HEK293 (cell line): ENCODE measurements around the gene DEUP1.

Experiments used
- CTCF ChIA-PET: fragments of 350-600 bp; formaldehyde crosslinking; extraction: SDS; loops from one replicate; lab custom pipeline; 2021; ENCODE audit warnings: antibody characterized with exemption; lab: Yijun Ruan, JAX
- POLR2A ChIA-PET: fragments of 300-600 bp; formaldehyde crosslinking; extraction: SDS; loops from one replicate; lab custom pipeline; 2020; ENCODE audit warnings: antibody characterized with exemption, inconsistent platforms; lab: Yijun Ruan, JAX
- H3K27ac ChIP-seq: fragments of 200-500 bp; sonication (Bioruptor generic); 2 replicates; pipeline ENCODE4 v1.5.1; 2014; ENCODE audit warnings: low read depth, low read length, control low read depth, inconsistent platforms; ENCODE audit errors: extremely low read depth
- H3K36me3 ChIP-seq, 2 experiments: fragments of 200-500 bp in 1 of 2; sonication (Bioruptor generic) in 1 of 2; 1 replicate in 1 of 2; 2 replicates in 1 of 2; pipeline ENCODE4 v1.5.1; 2014 to 2017; ENCODE audit warnings: inconsistent platforms in 2 of 2, low read length in 2 of 2; ENCODE audit not compliant: control insufficient read depth in 2 of 2, insufficient read depth in 1 of 2
- H3K4me1 ChIP-seq: fragments of 200-500 bp; sonication (Bioruptor generic); 2 replicates; pipeline ENCODE4 v1.5.1; 2014; ENCODE audit warnings: mild to moderate bottlenecking, low read length, inconsistent platforms; ENCODE audit not compliant: control insufficient read depth, insufficient read depth
- H3K4me3 ChIP-seq: 2 replicates; pipeline ENCODE4 v1.5.1; 2011; ENCODE audit warnings: low read depth, mild to moderate bottlenecking, control low read depth, low read length, moderate library complexity
- H3K9me3 ChIP-seq: fragments of 200-500 bp; sonication (Bioruptor generic); 2 replicates; pipeline ENCODE4 v1.5.1; 2014; ENCODE audit warnings: low read depth, low read length, inconsistent platforms; ENCODE audit not compliant: control insufficient read depth, insufficient read depth
- BCL11A ChIP-seq: fragments of 450-650 bp; formaldehyde crosslinking; IDR thresholded peaks from 2 replicates; pipeline ENCODE4 v1.5.1; 2016; ENCODE audit warnings: low read depth, missing biosample characterization, missing genetic modification characterization
- EGR2 ChIP-seq: fragments of 450-650 bp; formaldehyde crosslinking; IDR thresholded peaks from 2 replicates; pipeline ENCODE4 v1.5.1; 2016; ENCODE audit warnings: low read depth, missing biosample characterization, missing genetic modification characterization
- GFI1B ChIP-seq: fragments of 450-650 bp; formaldehyde crosslinking; IDR thresholded peaks from 2 replicates; pipeline ENCODE4 v1.5.1; 2016; ENCODE audit warnings: missing biosample characterization, missing genetic modification characterization
- KLF16 ChIP-seq: fragments of 450-650 bp; formaldehyde crosslinking; IDR thresholded peaks from 2 replicates; pipeline ENCODE4 v1.5.1; 2017; ENCODE audit warnings: missing biosample characterization, missing genetic modification characterization
- MYNN ChIP-seq: fragments of 450-650 bp; formaldehyde crosslinking; IDR thresholded peaks from 2 replicates; pipeline ENCODE4 v1.5.1; 2016; ENCODE audit warnings: missing biosample characterization, missing genetic modification characterization, borderline replicate concordance
- SCRT2 ChIP-seq: fragments of 450-650 bp; formaldehyde crosslinking; IDR thresholded peaks from 2 replicates; pipeline ENCODE4 v1.5.1; 2016; ENCODE audit warnings: missing biosample characterization, missing genetic modification characterization
- SETDB1 ChIP-seq: IDR thresholded peaks from one replicate; pipeline ENCODE4 v1.6.1; 2017; ENCODE audit warnings: mild to moderate bottlenecking, low read length, moderate library complexity, mixed read lengths; ENCODE audit not compliant: insufficient read length
- SP3 ChIP-seq: fragments of 450-650 bp; formaldehyde crosslinking; IDR thresholded peaks from 2 replicates; pipeline ENCODE4 v1.5.1; 2016; ENCODE audit warnings: missing biosample characterization, missing genetic modification characterization
- TCF7L2 ChIP-seq: IDR thresholded peaks from 2 replicates; pipeline ENCODE4 v1.6.1; 2011; ENCODE audit warnings: low read depth, mild to moderate bottlenecking, inconsistent platforms, low read length, moderate library complexity, borderline replicate concordance
- ZIC2 ChIP-seq: fragments of 450-650 bp; formaldehyde crosslinking; IDR thresholded peaks from 2 replicates; pipeline ENCODE4 v1.5.1; 2016; ENCODE audit warnings: missing biosample characterization, missing genetic modification characterization
- ZNF223 ChIP-seq: fragments of 450-650 bp; formaldehyde crosslinking; IDR thresholded peaks from 2 replicates; pipeline ENCODE4 v1.5.1; 2016; ENCODE audit warnings: missing biosample characterization, missing genetic modification characterization
- ZNF302 ChIP-seq: fragments of 450-650 bp; formaldehyde crosslinking; IDR thresholded peaks from 2 replicates; pipeline ENCODE4 v1.5.1; 2016; ENCODE audit warnings: missing biosample characterization, missing genetic modification characterization, low read depth
- ZNF341 ChIP-seq: fragments of 450-650 bp; formaldehyde crosslinking; IDR thresholded peaks from 2 replicates; pipeline ENCODE4; 2016; ENCODE audit warnings: low read depth, missing biosample characterization, missing genetic modification characterization
- ZNF366 ChIP-seq: fragments of 450-650 bp; formaldehyde crosslinking; conservative IDR thresholded peaks from 2 replicates; pipeline ENCODE4 v1.5.1; 2016; ENCODE audit warnings: missing biosample characterization, missing genetic modification characterization
- ZNF423 ChIP-seq: fragments of 450-650 bp; formaldehyde crosslinking; IDR thresholded peaks from 2 replicates; pipeline ENCODE4 v1.5.1; 2016; ENCODE audit warnings: missing biosample characterization, missing genetic modification characterization
- ZNF473 ChIP-seq: fragments of 450-650 bp; formaldehyde crosslinking; IDR thresholded peaks from 2 replicates; pipeline ENCODE4 v1.5.1; 2017; ENCODE audit warnings: missing biosample characterization, missing genetic modification characterization
- ZNF548 ChIP-seq: fragments of 450-650 bp; formaldehyde crosslinking; IDR thresholded peaks from 2 replicates; pipeline ENCODE4 v1.5.1; 2016; ENCODE audit warnings: missing biosample characterization, missing genetic modification characterization
- ZNF558 ChIP-seq: fragments of 450-650 bp; formaldehyde crosslinking; IDR thresholded peaks from 2 replicates; pipeline ENCODE4 v1.5.1; 2016; ENCODE audit warnings: missing biosample characterization, missing genetic modification characterization
- ZNF600 ChIP-seq: fragments of 450-650 bp; formaldehyde crosslinking; IDR thresholded peaks from 2 replicates; pipeline ENCODE4 v1.5.1; 2016; ENCODE audit warnings: missing biosample characterization, missing genetic modification characterization
- ZNF610 ChIP-seq: fragments of 450-650 bp; formaldehyde crosslinking; IDR thresholded peaks from 2 replicates; pipeline ENCODE4 v1.5.1; 2016; ENCODE audit warnings: missing biosample characterization, missing genetic modification characterization, borderline replicate concordance
- ZNF623 ChIP-seq: fragments of 450-650 bp; formaldehyde crosslinking; IDR thresholded peaks from 2 replicates; pipeline ENCODE4 v1.5.1; 2016; ENCODE audit warnings: missing biosample characterization, missing genetic modification characterization
- ZNF677 ChIP-seq: fragments of 450-650 bp; IDR thresholded peaks from 2 replicates; pipeline ENCODE4 v1.5.0; 2018; ENCODE audit warnings: missing biosample characterization, mild to moderate bottlenecking, missing genetic modification characterization, moderate library complexity
- ZNF76 ChIP-seq: fragments of 450-650 bp; formaldehyde crosslinking; IDR thresholded peaks from 2 replicates; pipeline ENCODE4; 2016; ENCODE audit warnings: low read depth, missing biosample characterization, missing genetic modification characterization, borderline replicate concordance
- ZNF768 ChIP-seq: fragments of 450-650 bp; formaldehyde crosslinking; IDR thresholded peaks from 2 replicates; pipeline ENCODE4 v1.5.1; 2018; ENCODE audit warnings: missing biosample characterization, mild to moderate bottlenecking, missing genetic modification characterization
- ZSCAN30 ChIP-seq: fragments of 450-650 bp; IDR thresholded peaks from 2 replicates; pipeline ENCODE4 v1.5.1; 2018; ENCODE audit warnings: missing biosample characterization, mild to moderate bottlenecking, missing genetic modification characterization, moderate library complexity
- TF ChIP-seq, protein P1 (sequence below): fragments of 450-650 bp; formaldehyde crosslinking; IDR thresholded peaks from 2 replicates; pipeline ENCODE4 v1.5.1; 2017; ENCODE audit warnings: missing biosample characterization, missing genetic modification characterization
- TF ChIP-seq, protein P2 (sequence below): fragments of 450-650 bp; formaldehyde crosslinking; conservative IDR thresholded peaks from 2 replicates; pipeline ENCODE4 v1.5.1; 2016; ENCODE audit warnings: low read depth, missing biosample characterization, missing genetic modification characterization
- TF ChIP-seq, protein P3 (sequence below): fragments of 450-650 bp; formaldehyde crosslinking; IDR thresholded peaks from 2 replicates; pipeline ENCODE4 v1.5.1; 2016; ENCODE audit warnings: missing biosample characterization, missing genetic modification characterization
- TF ChIP-seq, protein P4 (sequence below): fragments of 450-650 bp; formaldehyde crosslinking; IDR thresholded peaks from 2 replicates; pipeline ENCODE4 v1.5.1; 2016; ENCODE audit warnings: missing biosample characterization, missing genetic modification characterization

DEUP1 gene

DNA sequence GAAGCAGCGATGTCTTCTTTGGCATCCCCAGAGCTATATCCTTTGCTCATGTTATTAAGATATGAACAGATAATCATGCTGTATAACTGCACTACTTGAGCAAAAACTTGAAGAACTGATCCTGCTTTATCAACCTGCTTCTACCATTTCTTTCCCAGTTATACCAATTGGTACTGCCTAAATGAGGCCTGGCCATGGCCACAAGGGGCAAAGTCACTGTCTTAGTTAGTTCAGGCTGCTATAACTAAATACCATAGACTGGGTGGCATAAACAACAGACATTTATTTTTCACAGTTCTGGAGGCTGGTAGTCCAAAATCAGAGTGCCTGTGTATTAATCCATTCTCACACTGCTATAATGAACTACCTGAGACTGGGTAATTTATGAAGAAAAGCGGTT lies 37.5 kb downstream of the DEUP1 start:
- no peaks in the 10 kb centered on the region for H3K36me3 ChIP-seq
- TF ChIP-seq, protein P1, sequence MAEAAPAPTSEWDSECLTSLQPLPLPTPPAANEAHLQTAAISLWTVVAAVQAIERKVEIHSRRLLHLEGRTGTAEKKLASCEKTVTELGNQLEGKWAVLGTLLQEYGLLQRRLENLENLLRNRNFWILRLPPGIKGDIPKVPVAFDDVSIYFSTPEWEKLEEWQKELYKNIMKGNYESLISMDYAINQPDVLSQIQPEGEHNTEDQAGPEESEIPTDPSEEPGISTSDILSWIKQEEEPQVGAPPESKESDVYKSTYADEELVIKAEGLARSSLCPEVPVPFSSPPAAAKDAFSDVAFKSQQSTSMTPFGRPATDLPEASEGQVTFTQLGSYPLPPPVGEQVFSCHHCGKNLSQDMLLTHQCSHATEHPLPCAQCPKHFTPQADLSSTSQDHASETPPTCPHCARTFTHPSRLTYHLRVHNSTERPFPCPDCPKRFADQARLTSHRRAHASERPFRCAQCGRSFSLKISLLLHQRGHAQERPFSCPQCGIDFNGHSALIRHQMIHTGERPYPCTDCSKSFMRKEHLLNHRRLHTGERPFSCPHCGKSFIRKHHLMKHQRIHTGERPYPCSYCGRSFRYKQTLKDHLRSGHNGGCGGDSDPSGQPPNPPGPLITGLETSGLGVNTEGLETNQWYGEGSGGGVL (tag by site-specific recombination) = no peak
- no peak for TF ChIP-seq ZNF623 (tag by site-specific recombination)
- no peak for TF ChIP-seq ZNF677 (tag by site-specific recombination)
- TF ChIP-seq ZNF76 (tag by site-specific recombination) = no peak
- TF ChIP-seq ZNF423 (tag by site-specific recombination) = no peak
- TF ChIP-seq, protein P2, sequence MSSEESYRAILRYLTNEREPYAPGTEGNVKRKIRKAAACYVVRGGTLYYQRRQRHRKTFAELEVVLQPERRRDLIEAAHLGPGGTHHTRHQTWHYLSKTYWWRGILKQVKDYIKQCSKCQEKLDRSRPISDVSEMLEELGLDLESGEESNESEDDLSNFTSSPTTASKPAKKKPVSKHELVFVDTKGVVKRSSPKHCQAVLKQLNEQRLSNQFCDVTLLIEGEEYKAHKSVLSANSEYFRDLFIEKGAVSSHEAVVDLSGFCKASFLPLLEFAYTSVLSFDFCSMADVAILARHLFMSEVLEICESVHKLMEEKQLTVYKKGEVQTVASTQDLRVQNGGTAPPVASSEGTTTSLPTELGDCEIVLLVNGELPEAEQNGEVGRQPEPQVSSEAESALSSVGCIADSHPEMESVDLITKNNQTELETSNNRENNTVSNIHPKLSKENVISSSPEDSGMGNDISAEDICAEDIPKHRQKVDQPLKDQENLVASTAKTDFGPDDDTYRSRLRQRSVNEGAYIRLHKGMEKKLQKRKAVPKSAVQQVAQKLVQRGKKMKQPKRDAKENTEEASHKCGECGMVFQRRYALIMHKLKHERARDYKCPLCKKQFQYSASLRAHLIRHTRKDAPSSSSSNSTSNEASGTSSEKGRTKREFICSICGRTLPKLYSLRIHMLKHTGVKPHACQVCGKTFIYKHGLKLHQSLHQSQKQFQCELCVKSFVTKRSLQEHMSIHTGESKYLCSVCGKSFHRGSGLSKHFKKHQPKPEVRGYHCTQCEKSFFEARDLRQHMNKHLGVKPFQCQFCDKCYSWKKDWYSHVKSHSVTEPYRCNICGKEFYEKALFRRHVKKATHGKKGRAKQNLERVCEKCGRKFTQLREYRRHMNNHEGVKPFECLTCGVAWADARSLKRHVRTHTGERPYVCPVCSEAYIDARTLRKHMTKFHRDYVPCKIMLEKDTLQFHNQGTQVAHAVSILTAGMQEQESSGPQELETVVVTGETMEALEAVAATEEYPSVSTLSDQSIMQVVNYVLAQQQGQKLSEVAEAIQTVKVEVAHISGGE (tag by site-specific recombination) = no peak
- no peak for TF ChIP-seq ZNF610 (tag by site-specific recombination)
- TF ChIP-seq ZIC2 (tag by site-specific recombination) = no peak
- TF ChIP-seq KLF16 (tag by site-specific recombination) = no peak
- TF ChIP-seq ZNF302 (tag by site-specific recombination) = no peak
- no peak for TF ChIP-seq ZNF473 (tag by site-specific recombination)
- TF ChIP-seq ZNF223 (tag by site-specific recombination) = no peak
- TF ChIP-seq BCL11A (tag by site-specific recombination) = no peak
- no peak for TF ChIP-seq ZNF341
- no peak for TF ChIP-seq TCF7L2
- no peak for TF ChIP-seq ZNF366 (tag by site-specific recombination)
- TF ChIP-seq ZNF558 (tag by site-specific recombination) = no peak
- no peak for TF ChIP-seq SCRT2 (tag by site-specific recombination)
- no peak for TF ChIP-seq ZNF548
- no peak for TF ChIP-seq SETDB1
- ChIA-PET POLR2A (no interaction called here), CTCF (no interaction called here)
- H3K4me1 ChIP-seq = no peaks in the 10 kb centered on the region
- H3K27ac ChIP-seq = no peak overlapping the region
- no peaks in the 10 kb centered on the region for H3K9me3 ChIP-seq
- H3K4me3 ChIP-seq = no peak overlapping the region

DNA sequence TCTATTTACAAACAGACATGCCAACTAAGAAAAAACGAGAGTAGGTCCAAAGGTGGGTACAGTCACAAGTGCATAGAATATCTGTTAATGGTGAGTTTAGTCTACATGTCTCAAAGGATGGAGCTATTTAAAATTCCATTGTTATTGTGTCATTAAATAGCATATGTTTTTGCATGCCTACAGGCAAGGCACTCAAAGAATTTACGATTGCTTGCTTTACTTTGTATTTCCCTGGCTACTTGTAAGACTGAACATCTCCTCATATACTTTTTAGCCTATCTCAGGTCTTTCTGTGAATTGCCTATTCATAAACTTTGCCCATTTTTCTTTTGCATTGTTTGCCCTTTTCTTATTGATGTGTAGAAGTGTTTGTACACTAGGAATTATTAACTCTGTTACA lies 39.7 kb downstream of the DEUP1 start:
- Histone ChIP-seq H3K4me3 (no peak overlapping the region), H3K36me3 (no peaks in the 10 kb centered on the region), H3K4me1 (no peaks in the 10 kb centered on the region), H3K9me3 (no peaks in the 10 kb centered on the region), H3K27ac (no peak overlapping the region)
- POLR2A ChIA-PET = no interaction called here
- CTCF ChIA-PET = no interaction called here
- TF ChIP-seq, protein P3, sequence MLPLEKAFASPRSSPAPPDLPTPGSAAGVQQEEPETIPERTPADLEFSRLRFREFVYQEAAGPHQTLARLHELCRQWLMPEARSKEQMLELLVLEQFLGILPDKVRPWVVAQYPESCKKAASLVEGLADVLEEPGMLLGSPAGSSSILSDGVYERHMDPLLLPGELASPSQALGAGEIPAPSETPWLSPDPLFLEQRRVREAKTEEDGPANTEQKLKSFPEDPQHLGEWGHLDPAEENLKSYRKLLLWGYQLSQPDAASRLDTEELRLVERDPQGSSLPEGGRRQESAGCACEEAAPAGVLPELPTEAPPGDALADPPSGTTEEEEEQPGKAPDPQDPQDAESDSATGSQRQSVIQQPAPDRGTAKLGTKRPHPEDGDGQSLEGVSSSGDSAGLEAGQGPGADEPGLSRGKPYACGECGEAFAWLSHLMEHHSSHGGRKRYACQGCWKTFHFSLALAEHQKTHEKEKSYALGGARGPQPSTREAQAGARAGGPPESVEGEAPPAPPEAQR (tag by site-specific recombination) = no peak
- TF ChIP-seq MYNN (tag by site-specific recombination) (no peak), ZSCAN30 (tag by site-specific recombination) (no peak), ZNF768 (no peak), ZNF600 (tag by site-specific recombination) (no peak), EGR2 (tag by site-specific recombination) (no peak), GFI1B (tag by site-specific recombination) (no peak), SP3 (no peak), ZNF223 (tag by site-specific recombination) (no peak)
- TF ChIP-seq, protein P4, sequence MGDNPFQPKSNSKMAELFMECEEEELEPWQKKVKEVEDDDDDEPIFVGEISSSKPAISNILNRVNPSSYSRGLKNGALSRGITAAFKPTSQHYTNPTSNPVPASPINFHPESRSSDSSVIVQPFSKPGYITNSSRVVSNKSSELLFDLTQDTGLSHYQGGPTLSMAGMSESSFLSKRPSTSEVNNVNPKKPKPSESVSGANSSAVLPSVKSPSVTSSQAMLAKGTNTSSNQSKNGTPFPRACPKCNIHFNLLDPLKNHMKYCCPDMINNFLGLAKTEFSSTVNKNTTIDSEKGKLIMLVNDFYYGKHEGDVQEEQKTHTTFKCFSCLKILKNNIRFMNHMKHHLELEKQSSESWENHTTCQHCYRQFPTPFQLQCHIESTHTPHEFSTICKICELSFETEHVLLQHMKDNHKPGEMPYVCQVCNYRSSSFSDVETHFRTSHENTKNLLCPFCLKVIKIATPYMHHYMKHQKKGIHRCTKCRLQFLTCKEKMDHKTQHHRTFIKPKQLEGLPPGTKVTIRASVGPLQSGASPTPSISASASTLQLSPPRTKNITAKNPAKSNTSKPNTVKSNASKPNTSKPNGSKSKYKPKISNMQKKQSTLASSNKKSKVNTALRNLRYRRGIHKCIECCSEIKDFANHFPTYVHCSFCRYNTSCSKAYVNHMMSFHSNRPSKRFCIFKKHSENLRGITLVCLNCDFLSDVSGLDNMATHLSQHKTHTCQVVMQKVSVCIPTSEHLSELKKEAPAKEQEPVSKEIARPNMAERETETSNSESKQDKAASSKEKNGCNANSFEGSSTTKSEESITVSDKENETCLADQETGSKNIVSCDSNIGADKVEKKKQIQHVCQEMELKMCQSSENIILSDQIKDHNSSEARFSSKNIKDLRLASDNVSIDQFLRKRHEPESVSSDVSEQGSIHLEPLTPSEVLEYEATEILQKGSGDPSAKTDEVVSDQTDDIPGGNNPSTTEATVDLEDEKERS = no peak
